Measurements from ENCODE around the gene BRI3. TPM values are rescaled to one million over a fixed set of nuclear protein-coding genes. Genes with fewer than 3 reads are reported as not detected.

The BRI3 gene
- total and polyA plus RNA-seq, 2 of the 8 experiments (the other 6 are each of a cell fraction or from before 2014, with no cell fraction given): 77.5 to 93.4 TPM

GRCh38 chr7:98321301-98321700, 39.8 kb downstream of the BRI3 start:
- DNase-seq (ENCODE audit: low read depth in 1 of 2, low spot score in 2 of 2) (no peak), FAIRE-seq (no peak)
- H2BK120ac ChIP-seq (replicated peaks; ENCODE audit: low read depth, low read length): no peak overlapping the region
- H4K5ac ChIP-seq (ENCODE audit: insufficient read length, low read depth, low read length): no peak overlapping the region
- no peak overlapping the region for H3K56ac ChIP-seq (replicated peaks; ENCODE audit: insufficient read length, low read depth, low read length)
- no peaks in the 10 kb centered on the region for H3K27me3 ChIP-seq (replicated peaks in 1 of 4; ENCODE audit: control insufficient read depth in 3 of 4, extremely low read depth in 1 of 4, insufficient read depth in 3 of 4, low read length in 3 of 4)
- TF ChIP-seq ASH2L (IDR thresholded peaks at IDR 0.05; ENCODE audit: low read length) (no peak), NANOG (IDR thresholded peaks at IDR 0.05; ENCODE audit: insufficient read depth, low read depth, low read length, poor library complexity, severe bottlenecking) (no peak), SP4 (IDR thresholded peaks at IDR 0.05; ENCODE audit: low read length) (no peak), JUND (IDR thresholded peaks at IDR 0.05; ENCODE audit: low read length) (no peak), KDM4A (IDR thresholded peaks at IDR 0.05; ENCODE audit: low read depth, low read length, severe bottlenecking) (no peak), TAF7 (optimal IDR thresholded peaks at IDR 0.05; ENCODE audit: borderline replicate concordance, low read depth, low read length) (no peak), BACH1 (IDR thresholded peaks at IDR 0.05; ENCODE audit: low read length) (no peak), SIX5 (IDR thresholded peaks at IDR 0.05; ENCODE audit: low read depth, low read length) (no peak), SIRT6 (IDR thresholded peaks at IDR 0.05; ENCODE audit: low read length) (no peak), KDM1A (IDR thresholded peaks at IDR 0.05; ENCODE audit: borderline replicate concordance, low read length) (no peak)
- no peak overlapping the region for H3K4me2 ChIP-seq (ENCODE audit: insufficient read depth in 1 of 2, low read depth in 2 of 2, low read length in 2 of 2)
- H3K23me2 ChIP-seq (ENCODE audit: low read depth, low read length): no peaks in the 10 kb centered on the region
- no peak overlapping the region for H3K23ac ChIP-seq (ENCODE audit: insufficient read length)
- no peak overlapping the region for H2BK5ac ChIP-seq (ENCODE audit: low read depth, low read length)
- no peak overlapping the region for H4K91ac ChIP-seq (replicated peaks; ENCODE audit: insufficient read length, low read length)
- no peak overlapping the region for H2AK5ac ChIP-seq (ENCODE audit: low read depth, low read length)
- H3K27ac ChIP-seq (ENCODE audit: low read depth, low read length): no peak overlapping the region
- H4K8ac ChIP-seq (ENCODE audit: extremely low read depth, insufficient read depth, low read length): no peak overlapping the region; the same call in 1 of the 2 replicates
- no peak overlapping the region for H2BK15ac ChIP-seq (ENCODE audit: low read length)
- peaks cover 0 to 35% of the 10 kb centered on the region in 2 experiments; a peak in 2 of 4 replicates for H3K79me2 ChIP-seq (ENCODE audit: control insufficient read depth in 1 of 2, insufficient read depth in 2 of 2, low read length in 2 of 2)
- H2BK20ac ChIP-seq (ENCODE audit: low read length): no peak overlapping the region
- H3K9ac ChIP-seq (replicated peaks in 1 of 4; ENCODE audit: extremely low read depth in 1 of 4, low read depth in 3 of 4, low read length in 3 of 4): peak overlapping the region in 1 of 4 experiments; percentile 9; a peak in 2 of 7 replicates
- H3K4ac ChIP-seq (replicated peaks; ENCODE audit: insufficient read length, low read depth, low read length): no peak overlapping the region
- 92% methylated on average over 10 of the region's 10 CpGs; no CpG with 5 or more reads in 1 of the 2 experiments for WGBS, 2 experiments (ENCODE audit: extremely low coverage in 1 of 2, insufficient coverage in 1 of 2, insufficient read length in 1 of 2, insufficient replicate concordance in 2 of 2, low coverage in 1 of 2, low lambda C conversion rate in 2 of 2, missing lambda C conversion rate in 1 of 2)
- no peak overlapping the region for H2BK12ac ChIP-seq (ENCODE audit: low read depth, low read length)
- H3K4me3 ChIP-seq (ENCODE audit: extremely low read depth in 1 of 4, insufficient read depth in 2 of 4, low read depth in 3 of 4, low read length in 4 of 4): no peak overlapping the region
- CTCF ChIA-PET (ENCODE audit: partially characterized antibody): interaction anchor here (0.6 to 6.9 kb wide), 7 partner anchors 12 to 521 kb away, joined by 3 to 48 read pairs (median 4); partner anchors contain the start of gene BAIAP2L1
- H3K18ac ChIP-seq (ENCODE audit: extremely low read depth, low read length): no peak overlapping the region; the same call in 1 of the 2 replicates
- peaks cover 0 to 8% of the 10 kb centered on the region in 2 experiments; a peak in 1 of 4 replicates for H3K9me3 ChIP-seq (ENCODE audit: insufficient read depth in 2 of 2, low read depth in 1 of 2, low read length in 1 of 2)
- peaks cover 4 to 6% of the 10 kb centered on the region in 2 experiments for H4K20me1 ChIP-seq (replicated peaks in 1 of 2; ENCODE audit: control insufficient read depth in 1 of 2, insufficient read depth in 2 of 2, low read length in 2 of 2)
- peaks cover 4 to 17% (median 10%) of the 10 kb centered on the region in 4 experiments for H3K4me1 ChIP-seq (replicated peaks in 1 of 4; ENCODE audit: control insufficient read depth in 3 of 4, insufficient read depth in 4 of 4, low read length in 3 of 4)
- no peak overlapping the region for H3K14ac ChIP-seq (ENCODE audit: insufficient read length)
- no peak overlapping the region for H2AFZ ChIP-seq (ENCODE audit: low read length)
- no peaks in the 10 kb centered on the region; the same call in 1 of the 2 replicates for H3K79me1 ChIP-seq (ENCODE audit: low read depth, low read length)
- POLR2A ChIA-PET (ENCODE audit: partially characterized antibody): no interaction called here
- H3K36me3 ChIP-seq (ENCODE audit: control insufficient read depth in 2 of 4, insufficient read depth in 4 of 4, low read length in 3 of 4): peaks cover 0 to 11% (median 6%) of the 10 kb centered on the region in 4 experiments; a peak in 4 of 8 replicates
